Ovary (tissue), 1 donor: ENCODE measurements around the gene MTERF1.

Experiments used
- EP300 ChIP-seq: sonication (generic); formaldehyde crosslinking; IDR thresholded peaks from one replicate; pipeline ENCODE4 v1.6.1; 2017; ENCODE audit warnings: antibody characterized with exemption
- POLR2A ChIP-seq: fragments of 450-650 bp; IDR thresholded peaks from one replicate; pipeline ENCODE4 v1.6.1; 2017; ENCODE audit warnings: antibody characterized with exemption, mild to moderate bottlenecking, moderate library complexity

GRCh38 chr7:91910171-91910570 is 29.7 kb upstream of the MTERF1 start:
- TF ChIP-seq EP300 (no peak), POLR2A (no peak)
